Middle frontal gyrus (tissue), 1 donor: Measurements from ENCODE around the gene CADPS2.
A peak's percentile ranks its signal among the peaks of the same experiment; 100 is the strongest.

Source experiments
- DNase-seq: peaks from one replicate; pipeline ENCODE4 v3.0.0-alpha.2; 2015; ENCODE audit warnings: low spot score; ENCODE audit errors: extremely low spot score

Gene CADPS2

DNA sequence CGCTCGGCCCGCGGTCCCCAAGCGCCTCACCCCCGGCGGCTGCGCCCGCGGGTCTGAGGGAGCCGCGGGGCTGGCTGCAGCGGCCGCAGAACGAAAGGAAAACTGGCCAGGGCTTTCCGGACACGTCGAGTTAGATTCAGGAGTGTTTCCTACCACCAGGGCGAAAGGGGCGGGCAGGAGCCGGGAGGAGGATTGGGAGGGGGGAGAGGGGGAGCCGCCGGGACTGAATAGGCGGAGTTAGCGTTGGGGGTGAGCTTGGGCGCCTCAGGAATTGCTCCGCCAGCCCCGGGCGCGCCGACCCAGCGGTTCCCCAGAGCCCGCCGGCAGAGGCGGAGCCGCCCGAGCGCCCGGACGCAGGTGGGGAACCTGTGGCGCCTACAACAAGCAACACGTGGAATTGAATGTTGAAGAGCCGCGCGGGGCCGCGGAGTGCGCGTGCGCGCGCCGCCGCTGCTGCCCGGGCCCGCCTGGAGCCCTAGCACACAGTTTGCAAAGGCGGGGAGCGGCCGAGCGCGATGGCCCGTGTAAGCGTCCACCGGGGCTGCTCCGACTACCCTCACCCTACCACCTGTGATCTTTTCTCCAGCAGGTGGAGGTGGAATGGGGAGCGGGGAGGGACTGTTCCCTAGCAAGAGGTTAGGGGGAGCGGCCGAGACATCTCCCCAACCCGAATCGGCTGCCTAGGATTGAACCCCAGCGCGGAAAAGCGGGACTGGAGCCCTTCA is at the start of gene CADPS2:
Gene CADPS2, minus strand, starts transcription at position 104 of the 725 bp plus-strand sequence. CDS start 123 bp downstream, outside the sequence.
- peak; percentile 40 for DNase-seq

GRCh38 chr7:122935620-122936019 is 49.4 kb upstream of the CADPS2 start:
- DNase-seq, result no peak

- no peak for DNase-seq
Measured at GRCh38 chr7:122919643-122920181, 33.5 kb upstream of the CADPS2 start.

- DNase-seq, result no peak
Measured at GRCh38 chr7:122914812-122915211, 28.6 kb upstream of the CADPS2 start.

GRCh38 chr7:122913608-122914007 is 27.3 kb upstream of the CADPS2 start:
- DNase-seq, result no peak

GRCh38 chr7:122902751-122903495 is 16.7 kb upstream of the CADPS2 start:
- DNase-seq, result no peak

GRCh38 chr7:122901250-122901649 is 15.0 kb upstream of the CADPS2 start:
- no peak for DNase-seq

DNA sequence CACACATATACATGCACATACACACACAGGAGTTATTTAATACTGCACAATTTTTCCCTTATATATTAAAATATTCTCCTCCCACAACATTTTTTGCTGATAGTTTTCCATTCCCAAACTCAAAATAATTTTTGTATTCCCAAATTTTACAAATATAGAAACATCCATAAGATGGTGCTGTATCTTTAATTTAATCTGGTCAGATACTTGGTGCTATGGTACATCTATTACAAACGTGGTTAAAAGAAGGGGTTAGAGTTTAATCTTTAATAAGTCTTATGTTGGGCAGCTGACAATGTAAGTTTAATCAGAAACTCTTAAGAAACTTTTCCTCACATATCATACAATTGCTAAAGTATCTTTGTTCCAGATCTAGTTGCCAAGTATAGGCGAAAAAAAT is 10.2 kb upstream of the CADPS2 start:
- DNase-seq, result no peak

DNA sequence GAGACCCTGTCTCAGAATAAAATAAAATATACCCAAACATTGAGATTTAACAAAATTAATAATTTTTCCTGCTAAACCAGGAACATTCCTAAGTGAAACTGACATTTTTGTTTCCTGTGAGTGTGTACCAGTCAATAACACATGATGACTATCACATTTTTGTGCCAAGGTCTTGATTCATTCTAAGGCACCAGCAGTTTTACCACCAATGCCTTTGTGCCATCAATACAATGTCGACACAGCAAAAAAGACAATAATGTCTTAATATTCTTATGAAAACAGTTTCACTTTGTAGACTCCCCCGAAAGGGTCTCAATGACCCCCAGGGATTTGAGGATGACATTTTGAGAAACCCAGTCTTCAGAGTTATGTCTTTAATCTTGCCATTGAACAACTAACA is 7.2 kb upstream of the CADPS2 start:
- no peak for DNase-seq

- DNase-seq, result no peak
Measured at GRCh38 chr7:122889116-122889515, 2.9 kb upstream of the CADPS2 start.

GRCh38 chr7:122887848-122888247 is 1.6 kb upstream of the CADPS2 start:
- no peak for DNase-seq

DNA sequence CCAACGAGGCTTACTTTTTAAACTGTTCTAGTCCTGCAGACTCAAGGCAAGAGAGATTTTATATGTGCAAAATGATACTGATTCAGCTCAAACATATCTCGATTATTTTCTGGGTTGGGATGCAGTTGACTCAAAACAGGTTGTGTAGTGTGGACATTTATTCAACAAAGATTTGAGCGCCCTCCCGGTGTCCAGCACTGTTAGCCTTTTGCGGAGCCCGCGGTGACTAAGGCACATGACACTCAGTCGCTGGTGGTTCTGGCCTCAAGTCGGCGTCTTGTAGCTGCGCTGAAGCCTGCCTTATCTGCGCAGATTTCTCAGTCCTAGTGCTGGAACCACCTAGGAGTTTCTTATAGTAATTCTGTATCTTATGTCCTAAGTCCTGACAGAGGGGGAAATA is 938 bp upstream of the CADPS2 start:
- peak; percentile 39 for DNase-seq

GRCh38 chr7:122885583-122886356 is 490 bp downstream of the CADPS2 start:
- no peak for DNase-seq

- no peak for DNase-seq
Measured at GRCh38 chr7:122884186-122884585, 2.1 kb downstream of the CADPS2 start.

GRCh38 chr7:122883049-122883680 is 3.1 kb downstream of the CADPS2 start:
- no peak for DNase-seq

- no peak for DNase-seq
Measured at GRCh38 chr7:122881324-122881723, 4.9 kb downstream of the CADPS2 start.

- no peak for DNase-seq
Measured at GRCh38 chr7:122869260-122869659, 17.0 kb downstream of the CADPS2 start.

- DNase-seq, result no peak
Measured at GRCh38 chr7:122867471-122867980, 18.7 kb downstream of the CADPS2 start.

DNA sequence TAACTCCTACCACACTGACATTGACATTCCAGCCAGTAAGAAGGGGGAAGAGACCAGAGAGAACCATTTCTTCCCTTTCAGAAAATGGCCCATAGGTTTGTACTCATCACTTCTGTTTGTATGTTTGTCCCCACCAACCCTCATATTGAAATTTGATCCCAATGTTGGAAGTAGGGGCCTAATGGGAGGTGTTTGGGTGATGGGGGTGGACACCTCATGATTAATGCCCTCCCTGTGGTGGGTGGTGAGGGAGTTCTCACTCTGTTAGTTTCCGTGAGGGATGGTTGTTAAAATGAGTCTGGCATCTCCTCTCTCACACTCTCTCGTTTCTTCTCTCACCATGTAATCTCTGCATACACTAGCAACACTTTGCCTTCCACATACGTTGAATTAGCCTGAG is 21.4 kb downstream of the CADPS2 start:
- no peak for DNase-seq

GRCh38 chr7:122864016-122864415 is 22.2 kb downstream of the CADPS2 start:
- DNase-seq, result no peak

DNA sequence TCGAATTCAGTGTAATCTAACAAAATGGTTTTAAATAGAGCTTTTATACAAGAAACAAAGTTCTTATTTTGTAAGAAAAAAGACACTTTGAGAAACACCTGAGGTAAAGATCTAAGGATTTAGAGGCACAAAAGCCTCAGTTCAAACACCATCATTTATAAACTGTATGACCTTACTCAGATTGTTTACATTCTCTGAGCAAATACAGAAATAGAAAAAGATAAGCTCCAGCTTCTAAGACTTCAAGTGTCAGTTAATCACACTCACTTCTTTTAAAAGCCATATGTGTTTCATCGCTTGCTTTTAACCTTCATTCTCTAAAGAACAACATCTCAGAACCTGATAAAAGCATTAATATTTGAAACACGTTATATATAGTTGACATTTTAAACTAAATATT is 27.9 kb downstream of the CADPS2 start:
- no peak for DNase-seq
